CD4-positive, alpha-beta T cell (primary cell): Measurements from ENCODE around the gene SLC22A12. TPM values are rescaled to one million over a fixed set of nuclear protein-coding genes. Genes with fewer than 3 reads are reported as not detected.

ENCODE experiments used
- ATAC-seq: fragments of 200-7000 bp; cut with Tn5 transposase; one replicate; pipeline ENCODE4 v1.10.0; 2022; ENCODE audit warnings: mild to moderate bottlenecking; ENCODE audit not compliant: poor library complexity
- CTCF ChIA-PET: fragments of 350-600 bp; sonication (Branson Sonifier 250); formaldehyde crosslinking; loops from one replicate; lab custom pipeline; 2021; ENCODE audit warnings: antibody characterized with exemption, inconsistent platforms; lab: Charles Lee
- POLR2A ChIA-PET: fragments of 350-600 bp; sonication (Branson Sonifier 250); formaldehyde crosslinking; loops from one replicate; lab custom pipeline; 2021; ENCODE audit warnings: antibody characterized with exemption, inconsistent platforms; lab: Charles Lee
- DNase-seq, 14 experiments: peaks; one replicate each; pipeline ENCODE4 v3.0.0-alpha.2; 2013 to 2020; ENCODE audit warnings: mixed read lengths in 2 of 14
- H3K27ac ChIP-seq, 2 donors: one replicate each; pipeline versions ENCODE4 v1.5.1 to v1.7.0; 2013; ENCODE audit warnings: low read length in 2 of 2, low read depth in 1 of 2, mild to moderate bottlenecking in 1 of 2
- H3K27me3 ChIP-seq, 2 experiments: 1 replicate in 1 of 2; 2 replicates in 1 of 2; pipeline versions ENCODE4 v1.6.1 to v1.7.0; 2013; ENCODE audit warnings: low read length in 2 of 2, control low read depth in 1 of 2, mild to moderate bottlenecking in 1 of 2, moderate library complexity in 1 of 2; ENCODE audit not compliant: insufficient read depth in 2 of 2, control insufficient read depth in 1 of 2
- H3K36me3 ChIP-seq: one replicate; pipeline ENCODE4 v1.6.1; 2013; ENCODE audit warnings: low read length, control low read depth; ENCODE audit not compliant: insufficient read depth
- H3K4me1 ChIP-seq: one replicate; pipeline ENCODE4 v1.6.1; 2013; ENCODE audit warnings: low read length, control low read depth; ENCODE audit not compliant: insufficient read depth
- H3K4me3 ChIP-seq: one replicate; pipeline ENCODE4 v1.5.1; 2013; ENCODE audit warnings: mild to moderate bottlenecking, low read length, moderate library complexity
- H3K9me3 ChIP-seq, 2 experiments: 1 replicate in 1 of 2; 2 replicates in 1 of 2; pipeline versions ENCODE4 v1.6.1 to v1.7.0; 2013; ENCODE audit warnings: low read length in 2 of 2, mild to moderate bottlenecking in 2 of 2, control low read depth in 1 of 2, moderate library complexity in 1 of 2; ENCODE audit not compliant: control insufficient read depth in 1 of 2, insufficient read depth in 1 of 2
- H3K27ac Mint-ChIP-seq: one replicate; pipeline ENCODE4 v1.8.0; 2020; ENCODE audit warnings: mixed read lengths
- H3K27me3 Mint-ChIP-seq: one replicate; pipeline ENCODE4 v1.8.0; 2021; ENCODE audit warnings: mixed read lengths
- H3K36me3 Mint-ChIP-seq: one replicate; pipeline ENCODE4 v1.8.0; 2021; ENCODE audit warnings: low read depth, mixed read lengths
- H3K4me1 Mint-ChIP-seq: one replicate; pipeline ENCODE4 v1.8.0; 2021; ENCODE audit warnings: low read depth, mixed read lengths
- H3K4me3 Mint-ChIP-seq: one replicate; pipeline ENCODE4 v1.8.0; 2020; ENCODE audit warnings: mild to moderate bottlenecking, mixed read lengths
- H3K9me3 Mint-ChIP-seq: one replicate; pipeline ENCODE4 v1.8.0; 2020; ENCODE audit warnings: mixed read lengths
- intact Hi-C, 2 experiments: fragments of 100-400 bp; cut with DNase I in 1 of 2; cut with micrococcal nuclease in 1 of 2; formaldehyde crosslinking; loops; one replicate each; pipeline versions ENCODE4 v1.15.1 to v1.9.0; 2023 to 2025; cut with DNase I, micrococcal nuclease
- total RNA-seq, 174 experiments: library from RNA in 2 of 174; stranded (reverse) in 2 of 174; gene quantifications; one replicate each; pipeline ENCODE4 v1.2.3 and lab custom pipeline; 2021 to 2026
- TF ChIP-seq, protein P1 (sequence below): fragments of 200-600 bp; IDR thresholded peaks from one replicate; pipeline ENCODE4 v1.8.0; 2022; ENCODE audit warnings: antibody characterized with exemption, mild to moderate bottlenecking

Gene SLC22A12
- total RNA-seq, 2 experiments from 2014 or later: not detected

DNA sequence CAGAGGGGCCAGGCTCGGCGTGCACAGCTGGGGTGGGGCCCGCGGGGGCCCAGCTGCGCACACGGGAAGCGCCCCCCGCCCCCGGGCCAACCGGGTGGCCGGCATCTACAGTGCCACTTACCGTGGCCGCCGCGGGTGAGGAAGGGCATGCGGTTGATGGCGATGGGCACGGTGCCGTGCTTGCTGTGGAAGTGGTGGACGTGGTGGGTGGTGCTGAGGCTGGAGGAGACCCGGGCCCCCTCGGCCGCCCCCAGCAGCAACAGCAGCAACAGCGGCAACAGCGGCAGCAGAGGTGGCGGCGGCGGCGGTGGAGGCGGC is 51.4 kb downstream of the SLC22A12 start:
- no peak overlapping the region for H3K4me3 Mint-ChIP-seq
- intact Hi-C loops: no loop called here
- ChIA-PET POLR2A (no interaction called here), CTCF (no interaction called here)
- H3K4me1 ChIP-seq: peaks cover 4% of the 10 kb centered on the region
- H3K36me3 ChIP-seq: no peaks in the 10 kb centered on the region
- no peaks in the 10 kb centered on the region for H3K9me3 Mint-ChIP-seq
- no peaks in the 10 kb centered on the region for H3K36me3 Mint-ChIP-seq
- peaks cover 4% of the 10 kb centered on the region for H3K4me1 Mint-ChIP-seq
- H3K4me3 ChIP-seq: no peak overlapping the region
- H3K27me3 ChIP-seq: peaks cover 50 to 81% of the 10 kb centered on the region in 2 experiments
- no peak for ATAC-seq
- TF ChIP-seq, protein P1, sequence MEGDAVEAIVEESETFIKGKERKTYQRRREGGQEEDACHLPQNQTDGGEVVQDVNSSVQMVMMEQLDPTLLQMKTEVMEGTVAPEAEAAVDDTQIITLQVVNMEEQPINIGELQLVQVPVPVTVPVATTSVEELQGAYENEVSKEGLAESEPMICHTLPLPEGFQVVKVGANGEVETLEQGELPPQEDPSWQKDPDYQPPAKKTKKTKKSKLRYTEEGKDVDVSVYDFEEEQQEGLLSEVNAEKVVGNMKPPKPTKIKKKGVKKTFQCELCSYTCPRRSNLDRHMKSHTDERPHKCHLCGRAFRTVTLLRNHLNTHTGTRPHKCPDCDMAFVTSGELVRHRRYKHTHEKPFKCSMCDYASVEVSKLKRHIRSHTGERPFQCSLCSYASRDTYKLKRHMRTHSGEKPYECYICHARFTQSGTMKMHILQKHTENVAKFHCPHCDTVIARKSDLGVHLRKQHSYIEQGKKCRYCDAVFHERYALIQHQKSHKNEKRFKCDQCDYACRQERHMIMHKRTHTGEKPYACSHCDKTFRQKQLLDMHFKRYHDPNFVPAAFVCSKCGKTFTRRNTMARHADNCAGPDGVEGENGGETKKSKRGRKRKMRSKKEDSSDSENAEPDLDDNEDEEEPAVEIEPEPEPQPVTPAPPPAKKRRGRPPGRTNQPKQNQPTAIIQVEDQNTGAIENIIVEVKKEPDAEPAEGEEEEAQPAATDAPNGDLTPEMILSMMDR: no peak
- no peaks in the 10 kb centered on the region for H3K9me3 ChIP-seq
- no peak overlapping the region for H3K27ac ChIP-seq
- peaks cover 38% of the 10 kb centered on the region for H3K27me3 Mint-ChIP-seq
- H3K27ac Mint-ChIP-seq: no peak overlapping the region
- no peak for DNase-seq

DNA sequence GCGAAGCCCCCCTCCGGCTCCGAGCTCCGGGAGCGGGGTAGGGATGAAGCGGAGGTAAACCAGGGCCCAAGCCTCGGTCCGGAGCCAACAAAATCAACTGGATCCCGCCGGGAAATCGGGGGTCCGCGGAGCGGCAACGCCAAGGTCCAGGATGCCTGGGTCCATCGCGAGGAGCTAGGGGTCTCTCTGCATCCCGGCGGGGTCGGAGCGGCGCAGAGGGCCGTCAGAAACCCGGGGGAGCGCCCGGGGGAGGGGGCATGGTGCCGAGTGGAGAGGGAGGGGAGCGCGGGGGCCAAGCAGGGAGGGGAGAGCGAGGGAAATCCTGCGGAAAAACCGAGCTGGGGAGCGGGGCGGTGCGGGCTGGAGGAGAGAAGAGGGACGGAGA is 51.8 kb downstream of the SLC22A12 start:
- Mint-ChIP-seq H3K4me3 (no peak overlapping the region), H3K36me3 (no peaks in the 10 kb centered on the region), H3K4me1 (peaks cover 4% of the 10 kb centered on the region), H3K27me3 (peaks cover 37% of the 10 kb centered on the region), H3K27ac (no peak overlapping the region), H3K9me3 (no peaks in the 10 kb centered on the region)
- ChIA-PET POLR2A (no interaction called here), CTCF (no interaction called here)
- H3K36me3 ChIP-seq: no peaks in the 10 kb centered on the region
- TF ChIP-seq, protein P1: no peak
- H3K4me1 ChIP-seq: peaks cover 4% of the 10 kb centered on the region
- H3K9me3 ChIP-seq: no peaks in the 10 kb centered on the region
- ATAC-seq (no peak), DNase-seq (no peak)
- H3K27ac ChIP-seq: no peak overlapping the region
- peaks cover 47 to 77% of the 10 kb centered on the region in 2 experiments for H3K27me3 ChIP-seq
- intact Hi-C loops: no loop called here
- no peak overlapping the region for H3K4me3 ChIP-seq

DNA sequence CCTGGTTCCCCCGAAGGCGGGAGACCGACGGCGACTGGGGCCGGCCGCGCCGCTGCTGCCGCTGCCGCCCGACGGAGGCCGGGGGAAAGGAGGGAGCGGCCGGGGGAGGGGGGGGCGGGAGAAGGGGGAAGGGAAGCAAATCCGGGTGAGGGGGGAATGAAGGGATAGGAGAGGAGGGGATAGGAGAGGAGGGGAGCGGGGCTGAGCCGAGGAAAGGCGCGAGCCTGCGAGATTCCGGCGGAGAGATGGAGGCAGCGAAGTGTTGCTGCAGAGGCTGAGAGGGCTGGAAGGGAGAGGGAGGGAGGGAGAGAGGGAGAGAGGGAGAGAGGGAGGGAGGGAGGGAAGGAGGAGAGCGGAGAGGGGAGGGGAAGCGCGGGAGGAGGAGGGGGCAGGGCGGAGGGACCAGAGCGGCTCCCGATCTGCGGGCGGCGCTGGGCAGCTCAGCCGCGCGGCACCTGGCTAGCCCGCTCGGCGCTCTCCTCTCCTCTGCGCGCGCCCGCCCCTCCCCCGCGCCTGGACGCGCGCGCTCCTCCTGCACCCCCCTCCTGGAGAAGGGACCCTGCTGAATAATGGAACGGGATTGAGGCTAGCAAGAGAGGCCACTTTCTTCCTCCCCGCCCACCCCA is 52.3 kb downstream of the SLC22A12 start:
- H3K4me3 Mint-ChIP-seq: no peak overlapping the region
- H3K36me3 ChIP-seq: no peaks in the 10 kb centered on the region
- H3K9me3 ChIP-seq: no peaks in the 10 kb centered on the region
- no peak overlapping the region for H3K27ac ChIP-seq
- no peak overlapping the region for H3K4me3 ChIP-seq
- H3K27me3 ChIP-seq: peaks cover 47 to 77% of the 10 kb centered on the region in 2 experiments
- peaks cover 4% of the 10 kb centered on the region for H3K4me1 Mint-ChIP-seq
- H3K27ac Mint-ChIP-seq: no peak overlapping the region
- no peaks in the 10 kb centered on the region for H3K36me3 Mint-ChIP-seq
- intact Hi-C loops: no loop called here
- ATAC-seq: no peak
- CTCF ChIA-PET: no interaction called here
- H3K9me3 Mint-ChIP-seq: no peaks in the 10 kb centered on the region
- H3K27me3 Mint-ChIP-seq: peaks cover 40% of the 10 kb centered on the region
- POLR2A ChIA-PET: no interaction called here
- DNase-seq: no peak
- H3K4me1 ChIP-seq: peaks cover 4% of the 10 kb centered on the region
- TF ChIP-seq, protein P1: no peak
